Astrocyte (in vitro differentiated cells and primary cell): ENCODE results near the gene PLP1.

Experiments
- CTCF ChIP-seq: IDR thresholded peaks from 2 replicates; pipeline ENCODE4 v1.5.1; 2011; ENCODE audit warnings: low read depth, mild to moderate bottlenecking, inconsistent platforms, low read length, moderate library complexity; ENCODE audit not compliant: insufficient read depth
- EZH2 ChIP-seq: IDR thresholded peaks from 2 replicates; pipeline ENCODE4 v1.6.1; 2012; ENCODE audit warnings: mild to moderate bottlenecking, low read length, inconsistent platforms; ENCODE audit not compliant: insufficient read depth

GRCh38 chrX:103825881-103826280 is 49.2 kb downstream of the PLP1 start:
- TF ChIP-seq CTCF (no peak), EZH2 (no peak)
